HepG2 (cell line): Measurements from ENCODE around the gene SMIM28. TPM values are rescaled to one million over a fixed set of nuclear protein-coding genes. Genes with fewer than 3 reads are reported as not detected.
A peak's percentile ranks its signal among the peaks of the same experiment; 100 is the strongest.

Experiments used
- ARID5B ChIP-seq: IDR thresholded peaks from 2 replicates; pipeline ENCODE4 v1.4.0; 2020; ENCODE audit warnings: mild to moderate bottlenecking, missing genetic modification reagents
- ARNT ChIP-seq: fragments of 450-650 bp; IDR thresholded peaks from 2 replicates; pipeline ENCODE4 v1.6.1; 2017
- ELF1 ChIP-seq: sonication (generic); formaldehyde crosslinking; IDR thresholded peaks from 2 replicates; pipeline ENCODE4 v1.4.0; 2020; ENCODE audit warnings: missing genetic modification reagents
- ELF3 ChIP-seq: IDR thresholded peaks from 2 replicates; pipeline ENCODE4 v1.6.1; 2016; ENCODE audit warnings: missing genetic modification reagents, missing compliant biosample characterization
- GRHL1 ChIP-seq: sonication (generic); formaldehyde crosslinking; conservative IDR thresholded peaks from 2 replicates; pipeline ENCODE4 v1.8.0; 2022; ENCODE audit warnings: missing genetic modification reagents
- HNRNPL ChIP-seq: fragments of 200-400 bp; formaldehyde crosslinking; IDR thresholded peaks from 2 replicates; pipeline ENCODE4 v1.6.1; 2017; ENCODE audit warnings: mild to moderate bottlenecking, low read depth, low read length
- IRF1 ChIP-seq: sonication (generic); formaldehyde crosslinking; IDR thresholded peaks from 2 replicates; pipeline ENCODE4 v1.4.0; 2020; ENCODE audit warnings: low read depth, mild to moderate bottlenecking, missing genetic modification reagents
- PAF1 ChIP-seq: IDR thresholded peaks from 2 replicates; pipeline ENCODE4 v1.6.1; 2016; ENCODE audit warnings: missing genetic modification reagents, missing compliant biosample characterization
- PBX3 ChIP-seq: sonication (generic); formaldehyde crosslinking; IDR thresholded peaks from 2 replicates; pipeline ENCODE4 v1.8.1; 2023; ENCODE audit warnings: missing genetic modification reagents, inconsistent platforms, borderline replicate concordance
- PHF5A ChIP-seq: IDR thresholded peaks from one replicate; pipeline ENCODE4 v1.6.1; 2018; ENCODE audit warnings: low read depth, missing genetic modification reagents; ENCODE audit not compliant: unreplicated experiment
- PLRG1 ChIP-seq: fragments of 450-650 bp; conservative IDR thresholded peaks from 2 replicates; pipeline ENCODE4 v1.6.1; 2016
- RBFOX2 ChIP-seq: fragments of 200-400 bp; formaldehyde crosslinking; IDR thresholded peaks from 2 replicates; pipeline ENCODE4 v1.6.1; 2017; ENCODE audit warnings: low read depth, mild to moderate bottlenecking, low read length
- SIX1 ChIP-seq: sonication (generic); formaldehyde crosslinking; IDR thresholded peaks from 2 replicates; pipeline ENCODE4 v1.4.0; 2020; ENCODE audit warnings: missing genetic modification reagents, borderline replicate concordance
- SOX13 ChIP-seq, 3 experiments: fragments of 450-650 bp in 1 of 3; sonication (generic) in 1 of 3; formaldehyde crosslinking in 1 of 3; IDR thresholded peaks in 2 of 3; conservative IDR thresholded peaks in 1 of 3; 2 replicates each; pipeline versions ENCODE4 v1.5.0 to v1.6.1; 2016 to 2020; ENCODE audit warnings: antibody characterized with exemption in 1 of 3, mild to moderate bottlenecking in 1 of 3, missing compliant biosample characterization in 1 of 3, missing genetic modification reagents in 1 of 3, moderate library complexity in 1 of 3
- TAF1 ChIP-seq: sonication (generic); formaldehyde crosslinking; IDR thresholded peaks from 2 replicates; pipeline ENCODE4 v1.4.0; 2020; ENCODE audit warnings: missing genetic modification reagents
- ZBTB3 ChIP-seq: sonication (generic); formaldehyde crosslinking; IDR thresholded peaks from 2 replicates; pipeline ENCODE4 v1.4.0; 2020; ENCODE audit warnings: low read depth, mild to moderate bottlenecking, moderate library complexity, missing genetic modification reagents, borderline replicate concordance
- ZBTB37 ChIP-seq: sonication (generic); formaldehyde crosslinking; IDR thresholded peaks from 2 replicates; pipeline ENCODE4 v1.4.0; 2020; ENCODE audit warnings: mild to moderate bottlenecking, missing genetic modification reagents
- ZFAT ChIP-seq: sonication (generic); formaldehyde crosslinking; conservative IDR thresholded peaks from 2 replicates; pipeline ENCODE4 v1.8.1; 2023; ENCODE audit warnings: missing genetic modification reagents, inconsistent platforms
- ZNF746 ChIP-seq: sonication (generic); formaldehyde crosslinking; IDR thresholded peaks from 2 replicates; pipeline ENCODE4 v1.8.0; 2022; ENCODE audit warnings: mild to moderate bottlenecking, missing genetic modification reagents
- ZNF83 ChIP-seq: sonication (generic); formaldehyde crosslinking; IDR thresholded peaks from 2 replicates; pipeline ENCODE4 v1.4.0; 2020; ENCODE audit warnings: missing genetic modification reagents, mild to moderate bottlenecking, borderline replicate concordance
- ZZZ3 ChIP-seq: sonication (generic); formaldehyde crosslinking; IDR thresholded peaks from 2 replicates; pipeline ENCODE4 v1.4.0; 2020; ENCODE audit warnings: missing genetic modification reagents, mild to moderate bottlenecking, borderline replicate concordance
- polyA plus RNA-seq, 8 experiments: library from polyadenylated mRNA; depleted of rRNA in 3 of 8; stranded (reverse) in 7 of 8; unstranded in 1 of 8; fragments of >200 nt; fragmentation: Illumina TruSeq in 4 of 8; extraction: Trizol in 4 of 8; gene quantifications; 2 replicates each; pipeline versions ENCODE4 v1.2.1 to v1.2.3, GENCODE V29; 2011 to 2016; ENCODE audit warnings: low read depth in 4 of 8, missing spikeins in 1 of 8, mixed read lengths in 1 of 8; ENCODE audit not compliant: insufficient read depth in 1 of 8
- total RNA-seq, 5 experiments: library from RNA; depleted of rRNA; stranded (reverse); fragments of >200 nt; fragmentation: Illumina TruSeq; extraction: Trizol; gene quantifications; 2 replicates each; pipeline ENCODE4 v1.2.3, GENCODE V29; 2016; ENCODE audit warnings: low read depth in 1 of 5

The SMIM28 gene
- total and polyA plus RNA-seq, 2 of the 13 experiments (the other 11 are each of a cell fraction or from before 2014, with no cell fraction given), result not detected

- no peak for TF ChIP-seq IRF1 (CRISPR knock-in tag)
- TF ChIP-seq ELF1, result no peak
- no peak for TF ChIP-seq ELF3 (CRISPR knock-in tag)
- peak; percentile 33; the same call in 1 of the 2 replicates for TF ChIP-seq TAF1 (CRISPR knock-in tag)
- no peak for TF ChIP-seq HNRNPL
- no peak for TF ChIP-seq PBX3 (CRISPR knock-in tag)
- no peak for TF ChIP-seq GRHL1
- no peak for TF ChIP-seq SIX1
- no peak for TF ChIP-seq PAF1 (CRISPR knock-in tag)
- no peak; the same call in 1 of the 2 replicates for TF ChIP-seq ZBTB37 (CRISPR knock-in tag)
- TF ChIP-seq SOX13 (IDR thresholded peaks at IDR 0.05), result no peak
- no peak for TF ChIP-seq SOX13 (CRISPR knock-in tag; conservative IDR thresholded peaks at IDR 0.05 in 1 of 2, IDR thresholded peaks at IDR 0.05 in 1 of 2)
- TF ChIP-seq ZBTB3 (CRISPR knock-in tag), result no peak
- TF ChIP-seq ARID5B (CRISPR knock-in tag), result peak; percentile 4; the same call in 1 of the 2 replicates
- TF ChIP-seq ZFAT (CRISPR knock-in tag), result no peak
- no peak for TF ChIP-seq RBFOX2
- TF ChIP-seq ZNF746 (CRISPR knock-in tag), result no peak
- TF ChIP-seq ZZZ3 (CRISPR knock-in tag), result no peak
- TF ChIP-seq ZNF83, result no peak
- no peak for TF ChIP-seq PLRG1
- no peak for TF ChIP-seq ARNT
- no peak for TF ChIP-seq PHF5A (CRISPR knock-in tag)
Measured at GRCh38 chr6:138404666-138405337, 27.1 kb downstream of the SMIM28 start (continued).
